Stimulated activated CD4-positive, alpha-beta T cell treated with anti-CD3 and anti-CD28 coated beads, Interleukin-4, amount 100 ng/mL, for 48 hours (primary cell): ENCODE results near the gene MDM1.

Experiments used
- DNase-seq, 2 donors: peaks; one replicate each; pipeline ENCODE4 v3.0.0-alpha.2; 2020; ENCODE audit warnings: low read depth in 2 of 2

MDM1 gene

DNA sequence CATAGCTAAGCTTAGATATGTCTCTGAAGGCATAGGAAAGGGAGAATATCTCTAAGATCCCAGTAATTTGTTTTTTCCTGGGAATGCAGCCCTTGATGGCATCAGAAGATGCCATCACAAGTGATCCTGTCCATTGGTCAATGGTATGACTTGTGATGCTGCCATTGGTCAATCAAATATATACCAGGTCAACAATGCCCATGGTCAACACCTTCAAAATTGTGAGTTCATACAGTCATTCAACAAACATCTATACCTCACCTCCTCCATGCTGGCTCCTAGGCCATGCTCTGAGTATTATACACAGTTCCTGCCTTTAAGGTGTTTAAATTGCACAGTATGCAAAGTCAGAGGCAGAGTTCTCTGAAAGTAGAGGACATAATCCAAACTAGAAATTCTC is 59.4 kb downstream of the MDM1 start:
- no peak for DNase-seq

GRCh38 chr12:68271346-68271745 is 60.8 kb downstream of the MDM1 start:
- no peak for DNase-seq

DNA sequence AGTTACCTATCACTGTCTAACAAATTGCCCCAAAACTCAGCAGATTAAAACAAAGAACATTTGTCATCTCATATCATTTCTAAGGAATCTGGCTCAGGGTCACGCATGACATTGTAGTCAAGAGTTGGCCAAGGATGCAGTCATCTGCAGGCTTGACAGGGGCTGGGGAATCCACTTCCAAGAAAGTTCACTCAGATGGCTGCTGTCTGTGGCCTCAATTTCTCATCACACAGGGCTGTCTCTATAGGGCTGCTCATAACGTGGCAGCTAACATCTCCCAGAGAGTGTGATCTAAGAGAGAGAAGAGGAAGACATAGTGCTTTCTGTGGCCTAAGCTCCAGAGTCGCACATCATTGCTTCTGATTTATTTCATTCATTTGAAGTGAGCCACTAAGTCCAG is 61.8 kb downstream of the MDM1 start:
- DNase-seq: no peak

DNA sequence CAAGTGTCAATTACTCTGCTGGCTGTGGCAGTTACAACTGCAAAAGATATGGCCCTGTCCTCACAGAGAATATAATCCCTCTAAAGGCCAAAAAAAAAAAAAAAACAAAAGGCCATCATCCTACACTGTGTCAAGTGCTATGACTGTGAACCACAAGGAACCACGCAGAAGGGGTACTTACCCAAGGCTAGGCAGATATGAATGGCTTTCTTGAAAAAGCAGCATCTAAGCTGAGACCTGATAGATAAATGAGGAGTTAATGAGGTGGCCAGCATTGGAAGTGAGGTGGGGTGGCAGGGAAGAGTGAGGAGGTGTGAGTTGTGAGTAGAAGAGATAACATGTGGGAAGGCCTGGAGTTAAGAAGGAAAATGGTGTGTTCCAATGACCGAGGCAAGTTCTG is 62.4 kb downstream of the MDM1 start:
- no peak for DNase-seq

DNA sequence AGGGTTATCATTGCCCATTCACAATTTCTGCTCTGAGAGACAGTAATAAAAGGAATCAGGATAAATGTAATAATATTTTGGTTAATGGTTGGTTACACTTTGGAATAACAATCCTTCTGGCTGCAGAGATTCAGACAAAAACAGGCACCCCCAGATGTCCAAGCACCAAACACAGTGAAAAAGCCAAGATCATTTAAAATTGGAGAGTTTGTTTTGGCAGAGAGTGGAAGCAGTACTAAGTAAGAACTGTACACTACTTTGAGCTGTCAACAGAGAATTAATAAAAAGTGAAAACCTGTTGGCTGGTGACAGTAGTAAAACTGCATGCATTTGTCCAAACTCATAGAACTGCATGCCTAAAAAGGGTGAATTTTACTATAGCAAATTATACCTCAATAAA is 63.2 kb downstream of the MDM1 start:
- no peak for DNase-seq

- DNase-seq: no peak
Measured at GRCh38 chr12:68267892-68268396, 64.2 kb downstream of the MDM1 start.

GRCh38 chr12:68264857-68265256 is 67.3 kb downstream of the MDM1 start:
- DNase-seq: no peak

GRCh38 chr12:68264158-68264855 is 67.9 kb downstream of the MDM1 start:
- DNase-seq: no peak

DNA sequence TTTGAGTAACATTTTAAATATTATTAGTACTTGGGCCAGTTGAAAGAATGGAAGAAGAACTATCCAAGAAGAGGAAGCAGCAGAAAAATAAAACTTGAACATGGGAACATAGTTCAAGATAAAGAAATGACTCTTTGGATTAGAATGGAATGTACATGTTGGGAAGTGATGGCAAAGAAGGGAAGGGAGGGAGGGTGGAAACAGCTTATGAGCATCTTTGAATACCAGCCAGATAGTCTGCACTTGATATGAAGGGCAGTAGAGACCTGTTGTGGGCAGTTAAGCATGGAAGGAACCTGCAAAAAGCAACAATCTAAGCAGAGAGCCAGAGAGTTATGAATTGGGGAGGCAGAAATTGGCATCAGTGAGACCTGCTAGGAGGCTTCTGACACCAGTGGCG is 68.8 kb downstream of the MDM1 start:
- DNase-seq: no peak

DNA sequence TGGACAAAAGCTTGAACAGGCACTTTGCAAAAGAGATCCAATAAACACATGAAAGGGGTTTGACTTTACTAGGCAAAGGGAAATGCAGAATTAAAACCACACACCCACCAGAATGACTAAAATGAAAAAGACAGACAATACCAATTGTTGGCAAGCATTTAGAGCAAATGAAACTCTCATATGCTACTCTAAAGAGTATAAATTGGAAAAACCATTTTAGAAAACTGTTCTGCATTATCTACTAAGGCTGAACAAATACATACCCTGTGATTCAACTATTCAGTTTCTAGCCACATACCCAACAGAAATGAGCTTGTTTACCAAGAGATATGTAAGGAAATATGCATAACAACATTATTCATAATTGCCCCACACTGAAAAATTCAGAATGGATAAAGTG is 70.3 kb downstream of the MDM1 start:
- no peak for DNase-seq

- no peak for DNase-seq
Measured at GRCh38 chr12:68260153-68260552, 72.0 kb downstream of the MDM1 start.

- no peak for DNase-seq
Measured at GRCh38 chr12:68259318-68259940, 72.7 kb downstream of the MDM1 start.

- DNase-seq: no peak
Measured at GRCh38 chr12:68253504-68253903, 78.7 kb downstream of the MDM1 start, which contains the start of gene IL22. Gene IL22, minus strand, starts transcription at chr12:68253604. Its CDS starts 156 bp downstream, at chr12:68253448.

GRCh38 chr12:68252077-68252476 is 80.1 kb downstream of the MDM1 start:
- DNase-seq: no peak

GRCh38 chr12:68250454-68250853 is 81.7 kb downstream of the MDM1 start:
- no peak for DNase-seq

- DNase-seq: no peak
Measured at GRCh38 chr12:68247785-68248184, 84.4 kb downstream of the MDM1 start.

- DNase-seq: no peak
Measured at GRCh38 chr12:68246350-68246749, 85.8 kb downstream of the MDM1 start.

GRCh38 chr12:68245180-68246021 is 86.8 kb downstream of the MDM1 start:
- no peak for DNase-seq
